MM.1S (cell line): ENCODE measurements around the gene ATG5.

ENCODE experiments used
- DNase-seq: peaks from one replicate; pipeline ENCODE4 v3.0.0-alpha.2; 2015
- H2AFZ ChIP-seq: fragments of 300-600 bp; sonication (generic); 2 replicates; pipeline ENCODE4 v1.6.0; 2016; ENCODE audit warnings: antibody characterized with exemption, low read length
- H3F3A ChIP-seq: fragments of 300-600 bp; sonication (generic); 2 replicates; pipeline ENCODE4 v1.6.1; 2016; ENCODE audit warnings: mild to moderate bottlenecking, antibody characterized with exemption, low read length, moderate library complexity, mixed read lengths; ENCODE audit not compliant: insufficient read depth
- H3K27ac ChIP-seq: fragments of 300-600 bp; sonication (generic); 2 replicates; pipeline ENCODE4 v1.5.1; 2016; ENCODE audit warnings: mild to moderate bottlenecking, low read length
- H3K27me3 ChIP-seq: fragments of 300-600 bp; sonication (generic); replicated peaks from 2 replicates; pipeline ENCODE4 v1.6.0; 2016; ENCODE audit warnings: low read length; ENCODE audit not compliant: insufficient read depth
- H3K36me3 ChIP-seq: fragments of 300-600 bp; sonication (generic); replicated peaks from 2 replicates; pipeline ENCODE4 v1.6.1; 2016; ENCODE audit warnings: mild to moderate bottlenecking, low read length, mixed read lengths; ENCODE audit not compliant: insufficient read depth
- H3K4me1 ChIP-seq: fragments of 300-600 bp; sonication (generic); 2 replicates; pipeline ENCODE4 v1.6.1; 2016; ENCODE audit warnings: low read length, mixed read lengths
- H3K4me2 ChIP-seq: fragments of 300-600 bp; sonication (generic); 2 replicates; pipeline ENCODE4 v1.6.0; 2016; ENCODE audit warnings: low read depth, low read length
- H3K4me3 ChIP-seq: fragments of 300-600 bp; sonication (generic); 2 replicates; pipeline ENCODE4 v1.5.1; 2016; ENCODE audit warnings: low read length, mixed read lengths
- H3K79me2 ChIP-seq: fragments of 300-600 bp; sonication (generic); 2 replicates; pipeline ENCODE4 v1.6.1; 2016; ENCODE audit warnings: mixed run types, low read length, mixed read lengths
- H3K9ac ChIP-seq: fragments of 300-600 bp; sonication (generic); 2 replicates; pipeline ENCODE4 v1.6.1; 2016; ENCODE audit warnings: low read length, mixed read lengths
- H3K9me2 ChIP-seq: fragments of 300-600 bp; sonication (generic); replicated peaks from 2 replicates; pipeline ENCODE4 v1.6.1; 2016; ENCODE audit warnings: mild to moderate bottlenecking, low read length, mixed read lengths; ENCODE audit not compliant: insufficient read depth
- H3K9me3 ChIP-seq: fragments of 300-600 bp; sonication (generic); replicated peaks from 2 replicates; pipeline ENCODE4 v1.6.1; 2016; ENCODE audit warnings: mild to moderate bottlenecking, low read length, mixed read lengths; ENCODE audit not compliant: insufficient read depth
- H4K20me1 ChIP-seq: fragments of 300-600 bp; sonication (generic); 2 replicates; pipeline ENCODE4 v1.6.1; 2016; ENCODE audit warnings: mild to moderate bottlenecking, low read length, moderate library complexity, mixed read lengths; ENCODE audit not compliant: insufficient read depth
- EZH2 ChIP-seq: fragments of 300-600 bp; sonication (generic); optimal IDR thresholded peaks from 2 replicates; pipeline ENCODE3; 2017; ENCODE audit warnings: low read depth, mild to moderate bottlenecking, antibody characterized with exemption, low read length, mixed read lengths
- EZH2phosphoT487 ChIP-seq: fragments of 300-600 bp; sonication (generic); IDR thresholded peaks from 2 replicates; pipeline ENCODE4 v1.6.1; 2018; ENCODE audit warnings: antibody characterized with exemption, low read length
- TF ChIP-seq, protein P1 (sequence below): fragments of 300-600 bp; sonication (generic); IDR thresholded peaks from 2 replicates; pipeline ENCODE4 v1.5.1; 2016; ENCODE audit warnings: antibody characterized with exemption, low read length, mixed read lengths

Gene ATG5

DNA sequence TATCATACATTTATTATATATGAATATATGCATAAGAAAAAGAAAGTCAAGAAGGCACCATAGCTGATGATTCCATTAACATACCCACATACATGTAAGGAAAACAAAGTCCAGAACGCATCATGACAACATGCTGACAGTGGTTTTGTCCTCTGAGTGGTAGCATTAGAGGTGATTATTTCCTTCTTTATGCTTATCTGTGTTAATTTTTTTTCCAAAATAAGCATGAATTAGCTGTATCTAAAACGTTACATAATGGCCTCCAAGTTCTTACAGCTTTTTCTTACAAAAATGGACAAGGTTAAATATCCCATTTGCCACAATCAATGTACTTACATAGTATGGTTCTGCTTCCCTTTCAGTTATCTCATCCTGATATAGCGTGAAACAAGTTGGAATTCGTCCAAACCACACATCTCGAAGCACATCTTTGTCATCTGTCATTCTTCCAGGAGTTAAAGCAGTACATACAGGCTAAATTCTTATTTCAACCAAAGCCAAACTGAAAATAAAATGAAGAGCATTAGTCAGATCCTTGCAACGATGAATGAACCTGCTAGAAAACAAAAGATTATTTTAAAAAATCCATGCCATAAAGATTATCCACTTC is 9.7 kb downstream of the ATG5 start:
- Histone ChIP-seq H3K79me2 (peaks cover 95% of the 10 kb centered on the region), H2AFZ (no peak overlapping the region), H3F3A (no peaks in the 10 kb centered on the region), H3K4me2 (no peak overlapping the region), H3K4me1 (peaks cover 8% of the 10 kb centered on the region), H3K9ac (no peak overlapping the region), H4K20me1 (peaks cover 13% of the 10 kb centered on the region), H3K27ac (no peak overlapping the region), H3K4me3 (no peak overlapping the region), H3K9me3 (no peaks in the 10 kb centered on the region), H3K36me3 (peaks cover 11% of the 10 kb centered on the region), H3K27me3 (no peaks in the 10 kb centered on the region), H3K9me2 (no peaks in the 10 kb centered on the region)
- DNase-seq: no peak
- TF ChIP-seq EZH2phosphoT487 (no peak), EZH2 (no peak)
- TF ChIP-seq, protein P1, sequence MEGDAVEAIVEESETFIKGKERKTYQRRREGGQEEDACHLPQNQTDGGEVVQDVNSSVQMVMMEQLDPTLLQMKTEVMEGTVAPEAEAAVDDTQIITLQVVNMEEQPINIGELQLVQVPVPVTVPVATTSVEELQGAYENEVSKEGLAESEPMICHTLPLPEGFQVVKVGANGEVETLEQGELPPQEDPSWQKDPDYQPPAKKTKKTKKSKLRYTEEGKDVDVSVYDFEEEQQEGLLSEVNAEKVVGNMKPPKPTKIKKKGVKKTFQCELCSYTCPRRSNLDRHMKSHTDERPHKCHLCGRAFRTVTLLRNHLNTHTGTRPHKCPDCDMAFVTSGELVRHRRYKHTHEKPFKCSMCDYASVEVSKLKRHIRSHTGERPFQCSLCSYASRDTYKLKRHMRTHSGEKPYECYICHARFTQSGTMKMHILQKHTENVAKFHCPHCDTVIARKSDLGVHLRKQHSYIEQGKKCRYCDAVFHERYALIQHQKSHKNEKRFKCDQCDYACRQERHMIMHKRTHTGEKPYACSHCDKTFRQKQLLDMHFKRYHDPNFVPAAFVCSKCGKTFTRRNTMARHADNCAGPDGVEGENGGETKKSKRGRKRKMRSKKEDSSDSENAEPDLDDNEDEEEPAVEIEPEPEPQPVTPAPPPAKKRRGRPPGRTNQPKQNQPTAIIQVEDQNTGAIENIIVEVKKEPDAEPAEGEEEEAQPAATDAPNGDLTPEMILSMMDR: no peak

DNA sequence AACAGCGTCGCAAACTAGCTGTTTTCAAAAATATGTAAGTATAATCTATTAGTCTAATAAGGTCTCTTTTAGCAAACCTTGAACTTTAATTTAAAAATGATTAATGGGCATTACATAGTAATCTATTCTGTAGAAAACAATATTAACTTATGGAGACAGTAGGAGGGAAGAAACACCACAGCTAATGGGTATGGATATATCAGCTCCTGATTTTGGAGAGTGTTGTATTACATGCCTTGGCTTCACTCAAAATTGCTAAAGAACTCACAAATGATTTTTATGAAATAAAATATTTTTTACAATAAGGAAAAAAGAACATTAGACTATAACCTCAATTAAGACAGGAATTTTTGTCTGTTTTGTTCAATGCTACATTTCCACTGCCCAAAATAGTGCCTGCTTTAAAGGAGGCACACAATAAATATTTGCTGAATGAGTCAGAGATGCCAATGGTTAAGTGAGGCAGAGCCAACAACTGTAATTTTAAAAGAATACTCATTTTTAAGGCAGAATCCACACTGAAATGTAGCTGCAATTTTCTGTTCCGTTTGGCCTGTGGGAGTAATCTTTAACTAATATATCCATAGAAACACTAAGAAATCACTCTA is 15.7 kb downstream of the ATG5 start:
- H2AFZ ChIP-seq: no peak overlapping the region
- H3K9ac ChIP-seq: no peak overlapping the region
- no peak overlapping the region for H3K4me2 ChIP-seq
- no peaks in the 10 kb centered on the region for H4K20me1 ChIP-seq
- H3K4me3 ChIP-seq: no peak overlapping the region
- no peaks in the 10 kb centered on the region for H3K9me2 ChIP-seq
- peaks cover 98% of the 10 kb centered on the region for H3K79me2 ChIP-seq
- H3K9me3 ChIP-seq: no peaks in the 10 kb centered on the region
- H3K36me3 ChIP-seq: peaks cover 4% of the 10 kb centered on the region
- H3K27ac ChIP-seq: no peak overlapping the region
- peaks cover 8% of the 10 kb centered on the region for H3K4me1 ChIP-seq
- no peaks in the 10 kb centered on the region for H3F3A ChIP-seq
- no peak for TF ChIP-seq EZH2
- no peak for TF ChIP-seq EZH2phosphoT487
- TF ChIP-seq, protein P1: no peak
- DNase-seq: no peak
- H3K27me3 ChIP-seq: no peaks in the 10 kb centered on the region

DNA sequence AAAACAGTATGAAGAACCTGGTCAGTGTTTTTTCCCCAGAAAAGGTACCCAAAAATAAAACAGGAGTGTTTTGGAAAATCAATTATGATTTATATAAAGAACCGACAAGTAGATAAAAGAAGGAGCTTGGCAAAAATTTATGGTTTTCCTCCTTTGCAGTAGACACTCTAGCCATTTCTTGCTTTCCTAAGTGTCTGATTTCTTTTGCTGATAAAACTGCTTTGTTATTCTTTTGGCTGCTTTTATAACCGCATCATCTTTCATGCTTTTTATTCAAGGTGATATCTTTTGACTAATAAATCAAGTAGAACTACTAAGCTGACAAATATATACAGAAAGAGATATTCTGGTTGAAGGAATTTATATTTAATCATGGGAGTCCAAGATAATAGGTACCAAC is 16.6 kb downstream of the ATG5 start:
- H3K79me2 ChIP-seq: peaks cover 97% of the 10 kb centered on the region

More for the DNA sequence above, 16.6 kb downstream of the ATG5 start:
- H3F3A ChIP-seq: no peaks in the 10 kb centered on the region
- H3K4me1 ChIP-seq: peaks cover 8% of the 10 kb centered on the region
- no peak overlapping the region for H3K4me3 ChIP-seq
- no peak overlapping the region for H3K4me2 ChIP-seq
- no peak overlapping the region for H2AFZ ChIP-seq
- no peak overlapping the region for H3K9ac ChIP-seq
- no peaks in the 10 kb centered on the region for H3K27me3 ChIP-seq
- no peak for DNase-seq
- TF ChIP-seq EZH2phosphoT487: no peak
- TF ChIP-seq, protein P1: no peak
- TF ChIP-seq EZH2: no peak
- H3K27ac ChIP-seq: no peak overlapping the region
- no peaks in the 10 kb centered on the region for H3K9me2 ChIP-seq
- H4K20me1 ChIP-seq: no peaks in the 10 kb centered on the region
- H3K9me3 ChIP-seq: no peaks in the 10 kb centered on the region
- H3K36me3 ChIP-seq: no peaks in the 10 kb centered on the region; the same call in 1 of the 2 replicates
